GM06990 (cell line): ENCODE measurements around the gene PTPRD.
"Not testable (repeated sequence)": the region's sequence is repeated elsewhere in the genome, so short reads cannot be mapped to it uniquely, and the experiment has no call there.

Experiments
- DNase-seq: peaks from one replicate; pipeline ENCODE4 v3.0.0-alpha.2; 2011; ENCODE audit not compliant: insufficient read length; ENCODE audit errors: extremely low read depth
- H3K27me3 ChIP-seq: replicated peaks from 2 replicates; pipeline ENCODE4 v1.6.0; 2011; ENCODE audit warnings: low read length; ENCODE audit not compliant: control insufficient read depth, insufficient read depth
- H3K36me3 ChIP-seq: 2 replicates; pipeline ENCODE4 v1.5.1; 2011; ENCODE audit warnings: low read length; ENCODE audit not compliant: control insufficient read depth, insufficient read depth
- H3K4me3 ChIP-seq: replicated peaks from 2 replicates; pipeline ENCODE4 v1.5.1; 2011; ENCODE audit warnings: low read depth, mild to moderate bottlenecking, control low read depth, low read length
- TF ChIP-seq, protein P1 (sequence below): IDR thresholded peaks from 2 replicates; pipeline ENCODE4 v1.5.1; 2011; ENCODE audit warnings: low read length, control low read depth, mild to moderate bottlenecking, inconsistent platforms; ENCODE audit not compliant: insufficient read depth, poor library complexity, severe bottlenecking

Gene PTPRD

DNA sequence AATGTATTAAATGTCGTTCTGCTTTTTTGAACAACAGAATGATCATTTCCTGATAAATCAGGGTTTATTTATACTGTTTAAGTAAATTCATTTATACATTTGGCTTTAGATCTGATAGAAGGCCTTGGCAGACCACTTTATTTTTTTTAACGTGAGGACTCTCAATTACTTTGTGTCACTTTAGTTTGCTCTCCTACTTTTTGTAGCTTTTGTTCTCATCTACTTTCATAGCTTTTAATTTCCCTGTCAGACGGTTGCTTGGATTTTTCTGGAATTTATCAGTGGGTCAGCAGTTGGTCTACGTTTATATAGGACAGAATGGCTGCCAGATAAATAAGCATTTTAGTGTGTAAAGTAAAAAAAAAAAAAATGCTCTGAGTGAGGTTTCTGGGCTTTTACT, 1910.9 kb downstream of the PTPRD start:
- DNase-seq = no peak
- TF ChIP-seq, protein P1, sequence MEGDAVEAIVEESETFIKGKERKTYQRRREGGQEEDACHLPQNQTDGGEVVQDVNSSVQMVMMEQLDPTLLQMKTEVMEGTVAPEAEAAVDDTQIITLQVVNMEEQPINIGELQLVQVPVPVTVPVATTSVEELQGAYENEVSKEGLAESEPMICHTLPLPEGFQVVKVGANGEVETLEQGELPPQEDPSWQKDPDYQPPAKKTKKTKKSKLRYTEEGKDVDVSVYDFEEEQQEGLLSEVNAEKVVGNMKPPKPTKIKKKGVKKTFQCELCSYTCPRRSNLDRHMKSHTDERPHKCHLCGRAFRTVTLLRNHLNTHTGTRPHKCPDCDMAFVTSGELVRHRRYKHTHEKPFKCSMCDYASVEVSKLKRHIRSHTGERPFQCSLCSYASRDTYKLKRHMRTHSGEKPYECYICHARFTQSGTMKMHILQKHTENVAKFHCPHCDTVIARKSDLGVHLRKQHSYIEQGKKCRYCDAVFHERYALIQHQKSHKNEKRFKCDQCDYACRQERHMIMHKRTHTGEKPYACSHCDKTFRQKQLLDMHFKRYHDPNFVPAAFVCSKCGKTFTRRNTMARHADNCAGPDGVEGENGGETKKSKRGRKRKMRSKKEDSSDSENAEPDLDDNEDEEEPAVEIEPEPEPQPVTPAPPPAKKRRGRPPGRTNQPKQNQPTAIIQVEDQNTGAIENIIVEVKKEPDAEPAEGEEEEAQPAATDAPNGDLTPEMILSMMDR = no peak
- Histone ChIP-seq H3K4me3 (no peak overlapping the region), H3K36me3 (no peaks in the 10 kb centered on the region), H3K27me3 (no peaks in the 10 kb centered on the region)

DNA sequence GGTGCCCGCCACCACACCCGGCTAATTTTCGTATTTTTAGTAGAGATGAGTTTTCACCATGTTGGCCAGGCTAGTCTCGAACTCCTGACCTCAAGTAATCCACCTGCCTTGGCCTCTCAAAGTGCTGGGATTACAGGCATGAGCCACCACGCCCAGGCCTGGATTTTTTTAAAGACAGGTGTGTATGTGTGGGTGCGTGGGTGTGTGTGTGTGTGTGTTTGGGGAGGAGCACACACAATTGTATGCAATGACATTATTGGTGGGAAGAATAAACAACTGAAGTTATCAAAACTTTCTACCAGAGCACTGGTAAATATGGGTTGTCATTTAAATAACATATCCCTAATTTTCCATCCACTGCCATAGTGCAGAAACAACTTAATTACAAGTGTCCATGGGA, 1915.2 kb downstream of the PTPRD start:
- H3K36me3 ChIP-seq, H3K27me3 ChIP-seq, DNase-seq, H3K4me3 ChIP-seq: not testable (repeated sequence)

DNA sequence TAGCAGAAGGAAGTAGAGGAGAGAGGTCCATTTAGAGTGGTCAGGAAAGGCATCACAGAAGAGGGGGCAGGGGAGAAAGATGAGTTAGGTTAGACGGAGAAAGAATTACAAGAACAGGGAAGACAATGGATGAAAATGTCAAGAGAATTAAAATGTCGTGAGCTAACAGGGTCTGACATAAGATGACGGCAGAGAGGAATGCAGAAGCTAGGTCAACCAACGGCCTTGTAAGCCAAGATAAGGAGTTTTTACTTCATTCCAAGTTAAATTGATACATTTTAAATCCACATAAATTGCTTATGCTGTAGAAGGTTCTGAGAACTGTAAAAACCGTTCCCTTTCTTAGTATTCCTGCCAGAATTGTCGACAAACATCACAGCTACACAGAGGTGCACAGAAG, 1916.3 kb downstream of the PTPRD start:
- DNase-seq = no peak
- H3K4me3 ChIP-seq = no peak overlapping the region
- TF ChIP-seq, protein P1 = no peak
- no peaks in the 10 kb centered on the region for H3K36me3 ChIP-seq
- no peaks in the 10 kb centered on the region for H3K27me3 ChIP-seq

DNA sequence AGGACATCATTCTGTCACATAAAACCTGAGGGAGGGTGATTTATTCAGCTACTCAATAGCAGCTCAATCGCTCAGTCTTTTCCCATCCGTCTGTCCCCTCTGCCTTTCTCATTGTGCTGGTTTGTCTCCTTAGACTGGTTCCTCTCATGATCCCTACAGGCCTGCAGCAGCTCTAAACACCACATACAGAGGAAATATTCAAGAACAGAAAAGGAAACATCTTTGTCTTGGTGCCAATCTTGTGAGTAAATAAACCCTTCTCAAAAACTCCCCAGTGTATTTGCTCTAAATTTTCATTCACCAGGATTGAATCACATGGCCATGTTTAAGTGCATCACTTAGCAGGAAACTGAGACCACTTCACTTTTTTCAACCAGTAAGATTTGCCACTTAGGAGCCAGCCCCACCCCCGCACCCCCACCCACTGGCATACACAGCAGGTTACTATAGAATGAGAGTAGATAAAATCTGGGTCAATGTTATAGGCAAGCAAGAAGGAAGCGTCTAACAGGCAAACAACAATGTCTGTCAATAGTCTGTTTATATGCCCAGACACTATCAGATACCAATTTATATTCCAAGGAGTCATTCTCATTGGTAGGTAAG, 1917.7 kb downstream of the PTPRD start:
- no peak overlapping the region for H3K4me3 ChIP-seq
- DNase-seq = no peak
- TF ChIP-seq, protein P1 = no peak
- no peaks in the 10 kb centered on the region for H3K27me3 ChIP-seq
- H3K36me3 ChIP-seq = no peaks in the 10 kb centered on the region

DNA sequence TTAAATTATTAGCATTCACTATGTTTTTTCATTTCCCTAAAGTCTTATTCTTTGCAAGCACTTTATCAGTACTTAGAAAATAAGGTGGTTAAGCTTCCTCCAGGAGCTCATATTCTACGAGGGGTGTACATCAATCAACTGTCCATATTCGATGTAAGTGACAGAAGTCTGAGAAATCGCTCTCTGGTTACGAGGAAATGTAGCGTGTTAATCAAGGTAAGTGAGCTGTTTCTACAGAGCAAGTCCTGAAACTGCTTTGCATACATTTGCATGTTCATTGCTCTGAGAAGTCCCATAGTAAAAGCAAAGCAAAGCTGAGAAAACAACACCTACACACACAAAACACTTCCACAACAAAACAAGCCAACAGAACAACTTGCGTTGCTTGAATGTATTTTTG, 1919.3 kb downstream of the PTPRD start:
- no peak overlapping the region for H3K4me3 ChIP-seq
- TF ChIP-seq, protein P1 = no peak
- no peaks in the 10 kb centered on the region for H3K36me3 ChIP-seq
- no peak for DNase-seq
- no peaks in the 10 kb centered on the region for H3K27me3 ChIP-seq

DNA sequence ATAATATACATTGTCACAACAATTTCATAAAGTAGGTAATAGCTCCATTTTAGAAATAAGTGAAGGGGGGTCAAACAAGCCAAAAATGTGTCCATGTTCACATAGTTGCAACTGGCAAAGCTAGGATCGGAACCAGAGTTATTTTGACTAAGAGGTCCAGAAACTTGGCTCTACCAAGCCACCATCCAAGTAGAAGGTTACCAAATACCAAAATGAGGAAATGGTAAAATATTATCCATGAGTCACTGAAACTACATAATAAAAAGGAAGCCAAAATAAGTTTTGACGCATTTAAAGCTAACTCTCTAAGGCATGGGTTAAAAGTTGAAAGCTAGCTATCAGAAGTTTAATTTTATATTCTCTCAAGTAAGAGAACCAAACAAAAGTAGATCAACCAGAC, 1926.3 kb downstream of the PTPRD start:
- no peak for DNase-seq
- no peaks in the 10 kb centered on the region for H3K36me3 ChIP-seq
- TF ChIP-seq, protein P1 = no peak
- H3K27me3 ChIP-seq = no peaks in the 10 kb centered on the region
- no peak overlapping the region for H3K4me3 ChIP-seq
